Spinal cord (tissue), 10 donors: ENCODE results near the gene SMCO1. TPM values are rescaled to one million over a fixed set of nuclear protein-coding genes. Genes with fewer than 3 reads are reported as not detected.

Experiments
- DNase-seq, 6 donors: peaks; one replicate each; pipeline versions ENCODE4 v3.0.0 to v3.0.0-alpha.2; 2013 to 2015; ENCODE audit warnings: low spot score in 6 of 6, low read depth in 4 of 6
- H3K27ac ChIP-seq: one replicate; pipeline ENCODE4 v1.5.1; 2013; ENCODE audit warnings: low read depth, low read length, control low read depth
- H3K27me3 ChIP-seq: one replicate; pipeline ENCODE4 v1.6.1; 2013; ENCODE audit warnings: low read length; ENCODE audit not compliant: control insufficient read depth, insufficient read depth
- H3K36me3 ChIP-seq: one replicate; pipeline ENCODE4 v1.6.1; 2013; ENCODE audit warnings: low read length; ENCODE audit not compliant: control insufficient read depth, insufficient read depth
- H3K4me1 ChIP-seq: one replicate; pipeline ENCODE4 v1.6.1; 2013; ENCODE audit warnings: low read length; ENCODE audit not compliant: control insufficient read depth, insufficient read depth
- H3K4me3 ChIP-seq: one replicate; pipeline ENCODE4 v1.5.1; 2013; ENCODE audit warnings: low read depth, low read length, control low read depth
- H3K9me3 ChIP-seq: one replicate; pipeline ENCODE4 v1.6.1; 2013; ENCODE audit warnings: low read length; ENCODE audit not compliant: control insufficient read depth, insufficient read depth
- WGBS: methylation state at CpG from one replicate; pipeline ENCODE4 v1.1.5; 2013; ENCODE audit warnings: missing lambda C conversion rate; ENCODE audit not compliant: insufficient coverage; 5-methylcytosine and 5-hydroxymethylcytosine counted together
- polyA plus RNA-seq, 2 donors: library from polyadenylated mRNA; unstranded; fragments of 120-200 nt; gene quantifications; one replicate each; pipeline ENCODE4 v1.2.1, GENCODE V29; 2013; ENCODE audit not compliant: insufficient read length in 2 of 2
- total RNA-seq, 2 donors: library from RNA; depleted of rRNA in 1 of 2; stranded (reverse); fragments of 120-200 nt in 1 of 2; fragments of >200 nt in 1 of 2; gene quantifications; one replicate each; pipeline versions ENCODE4 v1.2.3 to v1.2.4, GENCODE V29; 2013 to 2014
- donor health status: healthy.

Gene SMCO1
- total and polyA plus RNA-seq, 4 donors, result 0.23 TPM; not detected in 3

GRCh38 chr3:196499061-196499460 lies 16.1 kb downstream of the SMCO1 start:
- Histone ChIP-seq H3K27me3 (no peaks in the 10 kb centered on the region), H3K36me3 (peaks cover 2% of the 10 kb centered on the region), H3K4me3 (no peak overlapping the region), H3K27ac (no peak overlapping the region), H3K9me3 (no peaks in the 10 kb centered on the region), H3K4me1 (peaks cover 8% of the 10 kb centered on the region)
- WGBS, result 87% methylated on average over 3 of the region's 5 CpGs
- no peak for DNase-seq

- DNase-seq, result no peak
- no peak overlapping the region for H3K4me3 ChIP-seq
- H3K36me3 ChIP-seq, result peaks cover 2% of the 10 kb centered on the region
- H3K9me3 ChIP-seq, result no peaks in the 10 kb centered on the region
- no peaks in the 10 kb centered on the region for H3K27me3 ChIP-seq
- no peak overlapping the region for H3K27ac ChIP-seq
- peaks cover 6% of the 10 kb centered on the region for H3K4me1 ChIP-seq
- WGBS, result 89% methylated on average over 3 of the region's 8 CpGs
Measured at GRCh38 chr3:196498297-196498696, 16.8 kb downstream of the SMCO1 start.

GRCh38 chr3:196496183-196496582 lies 19.0 kb downstream of the SMCO1 start:
- H3K4me1 ChIP-seq, result peaks cover 6% of the 10 kb centered on the region
- WGBS, result 76% methylated on average over 3 of the region's 4 CpGs
- H3K36me3 ChIP-seq, result peaks cover 2% of the 10 kb centered on the region
- H3K9me3 ChIP-seq, result no peaks in the 10 kb centered on the region
- no peaks in the 10 kb centered on the region for H3K27me3 ChIP-seq
- no peak for DNase-seq
- no peak overlapping the region for H3K4me3 ChIP-seq
- no peak overlapping the region for H3K27ac ChIP-seq

- no peak overlapping the region for H3K4me3 ChIP-seq
- no peaks in the 10 kb centered on the region for H3K36me3 ChIP-seq
- WGBS, result 100% methylated on average over 6 of the region's 7 CpGs
- no peaks in the 10 kb centered on the region for H3K27me3 ChIP-seq
- no peak overlapping the region for H3K27ac ChIP-seq
- H3K4me1 ChIP-seq, result no peaks in the 10 kb centered on the region
- no peaks in the 10 kb centered on the region for H3K9me3 ChIP-seq
- no peak for DNase-seq
Measured at GRCh38 chr3:196493292-196493691, 21.9 kb downstream of the SMCO1 start.

GRCh38 chr3:196492080-196492479 lies 23.1 kb downstream of the SMCO1 start:
- peaks cover 5% of the 10 kb centered on the region for H3K36me3 ChIP-seq
- H3K4me3 ChIP-seq, result no peak overlapping the region
- H3K27ac ChIP-seq, result no peak overlapping the region
- no peak for DNase-seq
- H3K4me1 ChIP-seq, result no peaks in the 10 kb centered on the region
- WGBS, result no CpG with 5 or more reads among the region's 2 CpGs
- H3K9me3 ChIP-seq, result no peaks in the 10 kb centered on the region
- H3K27me3 ChIP-seq, result no peaks in the 10 kb centered on the region

GRCh38 chr3:196489747-196490146 lies 25.4 kb downstream of the SMCO1 start:
- Histone ChIP-seq H3K27me3 (no peaks in the 10 kb centered on the region), H3K27ac (no peak overlapping the region)
- 92% methylated on average over 5 of the region's 10 CpGs for WGBS

GRCh38 chr3:196486263-196486662 lies 28.9 kb downstream of the SMCO1 start:
- Histone ChIP-seq H3K4me3 (no peak overlapping the region), H3K27ac (no peak overlapping the region), H3K9me3 (no peaks in the 10 kb centered on the region), H3K27me3 (no peaks in the 10 kb centered on the region), H3K4me1 (no peaks in the 10 kb centered on the region), H3K36me3 (peaks cover 32% of the 10 kb centered on the region)
- DNase-seq, result no peak
- WGBS, result 91% methylated on average over 5 of the region's 8 CpGs

More at GRCh38 chr3:196489747-196490146, 25.4 kb downstream of the SMCO1 start:
- Histone ChIP-seq H3K36me3 (peaks cover 18% of the 10 kb centered on the region), H3K9me3 (no peaks in the 10 kb centered on the region), H3K4me1 (no peaks in the 10 kb centered on the region), H3K4me3 (no peak overlapping the region)
- no peak for DNase-seq

- no peak overlapping the region for H3K4me3 ChIP-seq
- H3K36me3 ChIP-seq, result peaks cover 48% of the 10 kb centered on the region
- H3K4me1 ChIP-seq, result no peaks in the 10 kb centered on the region
- H3K27ac ChIP-seq, result no peak overlapping the region
- H3K27me3 ChIP-seq, result no peaks in the 10 kb centered on the region
- DNase-seq, result no peak
- no peaks in the 10 kb centered on the region for H3K9me3 ChIP-seq
- WGBS, result 100% methylated on average over 1 of the region's 4 CpGs
Measured at GRCh38 chr3:196477678-196478077, 37.5 kb downstream of the SMCO1 start.

- Histone ChIP-seq H3K36me3 (peaks cover 22% of the 10 kb centered on the region), H3K27ac (no peak overlapping the region), H3K4me3 (no peak overlapping the region), H3K4me1 (no peaks in the 10 kb centered on the region), H3K9me3 (no peaks in the 10 kb centered on the region), H3K27me3 (no peaks in the 10 kb centered on the region)
- 98% methylated on average over 8 of the region's 8 CpGs for WGBS
- no peak for DNase-seq
Measured at GRCh38 chr3:196472286-196472685, 42.9 kb downstream of the SMCO1 start.

GRCh38 chr3:196471551-196471950 lies 43.6 kb downstream of the SMCO1 start:
- no peak for DNase-seq
- Histone ChIP-seq H3K4me3 (no peak overlapping the region), H3K4me1 (no peaks in the 10 kb centered on the region), H3K27me3 (no peaks in the 10 kb centered on the region), H3K27ac (no peak overlapping the region), H3K36me3 (peaks cover 24% of the 10 kb centered on the region), H3K9me3 (no peaks in the 10 kb centered on the region)
- WGBS, result no CpG with 5 or more reads among the region's 2 CpGs
